Measurements from ENCODE around the gene LRRC4C. TPM values are rescaled to one million over a fixed set of nuclear protein-coding genes. Genes with fewer than 3 reads are reported as not detected.

The LRRC4C gene
- total and polyA plus RNA-seq, 10 of the 15 experiments (the other 5 are each of a cell fraction or from before 2014, with no cell fraction given): 1.5 TPM; not detected in 9

DNA sequence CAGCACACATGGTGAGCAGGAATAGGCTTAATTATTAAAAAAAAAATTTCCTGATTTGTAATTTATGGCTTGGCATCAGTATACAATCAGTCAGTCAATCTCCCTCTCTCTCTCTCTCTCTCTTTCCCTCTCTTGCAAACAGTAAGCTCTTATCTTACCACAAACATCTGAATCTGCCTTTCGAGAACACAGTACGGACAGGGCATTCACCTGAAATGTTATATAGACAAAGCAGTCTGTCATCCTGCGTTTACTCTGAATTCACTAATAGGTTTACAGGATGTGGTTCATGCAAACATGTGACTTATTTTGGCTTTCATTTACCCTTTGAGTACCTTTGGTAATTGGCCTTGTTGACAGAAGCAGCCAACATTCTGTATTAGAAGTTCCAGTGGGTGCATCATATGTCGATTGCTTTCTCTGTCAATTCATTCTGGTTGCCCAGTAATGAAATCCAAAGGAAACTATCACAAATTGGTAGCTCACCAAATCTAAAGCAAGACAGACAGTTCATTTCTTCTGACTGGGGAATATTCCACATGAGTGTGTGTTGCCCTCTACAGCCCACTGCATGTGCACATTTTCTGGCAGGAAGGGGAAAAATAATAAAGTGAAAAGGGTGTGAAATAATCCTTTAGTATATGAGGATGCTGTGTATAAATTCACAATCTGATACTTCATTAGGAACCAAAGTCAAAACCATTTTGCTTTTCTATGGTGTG lies 1058.2 kb downstream of the LRRC4C start:
- no peak for ATAC-seq
- BruUV-seq (replicated peaks): no TSS peak
- no peak for DNase-seq (ENCODE audit: low read depth, low spot score)
- WGBS (ENCODE audit: insufficient coverage, insufficient replicate concordance, low lambda C conversion rate, missing lambda C conversion rate): 0% methylated on average over 4 of the region's 4 CpGs
- no peaks in the 10 kb centered on the region for H3K4me1 ChIP-seq (ENCODE audit: control insufficient read depth, insufficient read depth, low read length)
- no peaks in the 10 kb centered on the region for H3K9me3 ChIP-seq (replicated peaks; ENCODE audit: control insufficient read depth, insufficient read depth, low read length)
- POLR2A ChIA-PET: no interaction called here
- H3K27me3 ChIP-seq (replicated peaks in 1 of 2; ENCODE audit: control insufficient read depth in 2 of 2, insufficient read depth in 2 of 2, low read length in 1 of 2): no peaks in the 10 kb centered on the region
- no peak overlapping the region for H3K4me2 ChIP-seq (ENCODE audit: control insufficient read depth, insufficient read depth)
- CTCF ChIA-PET: no interaction called here
- H3K36me3 ChIP-seq (ENCODE audit: control insufficient read depth in 2 of 2, insufficient read depth in 2 of 2, low read length in 1 of 2): no peaks in the 10 kb centered on the region
- in situ Hi-C loops (cut with MboI) (no loop called here), intact Hi-C loops (cut with micrococcal nuclease; ENCODE audit: unreplicated experiment) (no loop called here)
- FAIRE-seq: no peak
- no peak overlapping the region for H3K9ac ChIP-seq (ENCODE audit: control insufficient read depth, insufficient read depth, low read length)
- H3K27ac ChIP-seq (ENCODE audit: control insufficient read depth, insufficient read depth): no peak overlapping the region
- H2AFZ ChIP-seq (ENCODE audit: control insufficient read depth, low read depth, low read length): no peak overlapping the region
- RAD21 ChIA-PET (ENCODE audit: unreplicated experiment): no interaction called here
- H3K4me3 ChIP-seq: no peak overlapping the region
- H3K79me2 ChIP-seq (ENCODE audit: control insufficient read depth, insufficient read depth, low read length): no peaks in the 10 kb centered on the region
- SMC1A ChIA-PET (ENCODE audit: uncharacterized antibody, unreplicated experiment): no interaction called here
- no peaks in the 10 kb centered on the region for H4K20me1 ChIP-seq (ENCODE audit: control insufficient read depth, insufficient read depth)
- TF ChIP-seq TBL1XR1 (IDR thresholded peaks at IDR 0.05; ENCODE audit: low read depth, low read length): no peak
- TF ChIP-seq SPI1 (IDR thresholded peaks at IDR 0.05; ENCODE audit: borderline replicate concordance, insufficient read depth, low read depth, low read length): no peak
- TF ChIP-seq NFIC (IDR thresholded peaks at IDR 0.05; ENCODE audit: low read depth, low read length): no peak
- TF ChIP-seq NRF1 (conservative IDR thresholded peaks at IDR 0.05; ENCODE audit: low read depth, low read length): no peak
- TF ChIP-seq SMAD1 (IDR thresholded peaks at IDR 0.05; ENCODE audit: low read depth, partially characterized antibody): no peak
- no peak for TF ChIP-seq WRNIP1 (IDR thresholded peaks at IDR 0.05; ENCODE audit: borderline replicate concordance, low read depth, low read length)
- TF ChIP-seq NFYB (IDR thresholded peaks at IDR 0.05; ENCODE audit: insufficient read depth, low read depth, low read length): no peak
- no peak for TF ChIP-seq TCF3 (IDR thresholded peaks at IDR 0.05; ENCODE audit: borderline replicate concordance, insufficient read depth, low read depth, low read length)
- TF ChIP-seq ZNF274 (IDR thresholded peaks at IDR 0.05; ENCODE audit: insufficient read depth, insufficient read length): no peak
- TF ChIP-seq, protein P1, sequence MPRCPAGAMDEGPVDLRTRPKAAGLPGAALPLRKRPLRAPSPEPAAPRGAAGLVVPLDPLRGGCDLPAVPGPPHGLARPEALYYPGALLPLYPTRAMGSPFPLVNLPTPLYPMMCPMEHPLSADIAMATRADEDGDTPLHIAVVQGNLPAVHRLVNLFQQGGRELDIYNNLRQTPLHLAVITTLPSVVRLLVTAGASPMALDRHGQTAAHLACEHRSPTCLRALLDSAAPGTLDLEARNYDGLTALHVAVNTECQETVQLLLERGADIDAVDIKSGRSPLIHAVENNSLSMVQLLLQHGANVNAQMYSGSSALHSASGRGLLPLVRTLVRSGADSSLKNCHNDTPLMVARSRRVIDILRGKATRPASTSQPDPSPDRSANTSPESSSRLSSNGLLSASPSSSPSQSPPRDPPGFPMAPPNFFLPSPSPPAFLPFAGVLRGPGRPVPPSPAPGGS (IDR thresholded peaks at IDR 0.05; ENCODE audit: borderline replicate concordance, insufficient read depth, low read depth, low read length, poor library complexity, severe bottlenecking): no peak
- TF ChIP-seq ZNF24 (IDR thresholded peaks at IDR 0.05): no peak
- TF ChIP-seq, protein P2, sequence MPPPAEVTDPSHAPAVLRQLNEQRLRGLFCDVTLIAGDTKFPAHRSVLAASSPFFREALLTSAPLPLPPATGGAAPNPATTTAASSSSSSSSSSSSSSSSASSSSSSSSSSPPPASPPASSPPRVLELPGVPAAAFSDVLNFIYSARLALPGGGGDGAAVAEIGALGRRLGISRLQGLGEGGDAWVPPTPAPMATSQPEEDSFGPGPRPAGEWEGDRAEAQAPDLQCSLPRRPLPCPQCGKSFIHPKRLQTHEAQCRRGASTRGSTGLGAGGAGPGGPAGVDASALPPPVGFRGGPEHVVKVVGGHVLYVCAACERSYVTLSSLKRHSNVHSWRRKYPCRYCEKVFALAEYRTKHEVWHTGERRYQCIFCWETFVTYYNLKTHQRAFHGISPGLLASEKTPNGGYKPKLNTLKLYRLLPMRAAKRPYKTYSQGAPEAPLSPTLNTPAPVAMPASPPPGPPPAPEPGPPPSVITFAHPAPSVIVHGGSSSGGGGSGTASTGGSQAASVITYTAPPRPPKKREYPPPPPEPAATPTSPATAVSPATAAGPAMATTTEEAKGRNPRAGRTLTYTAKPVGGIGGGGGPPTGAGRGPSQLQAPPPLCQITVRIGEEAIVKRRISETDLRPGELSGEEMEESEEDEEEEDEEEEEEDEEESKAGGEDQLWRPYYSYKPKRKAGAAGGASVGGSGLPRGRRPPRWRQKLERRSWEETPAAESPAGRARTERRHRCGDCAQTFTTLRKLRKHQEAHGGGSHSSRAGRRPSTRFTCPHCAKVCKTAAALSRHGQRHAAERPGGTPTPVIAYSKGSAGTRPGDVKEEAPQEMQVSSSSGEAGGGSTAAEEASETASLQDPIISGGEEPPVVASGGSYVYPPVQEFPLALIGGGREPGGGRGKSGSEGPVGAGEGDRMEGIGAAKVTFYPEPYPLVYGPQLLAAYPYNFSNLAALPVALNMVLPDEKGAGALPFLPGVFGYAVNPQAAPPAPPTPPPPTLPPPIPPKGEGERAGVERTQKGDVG (CRISPR knock-in tag; IDR thresholded peaks at IDR 0.05): no peak
